Measurements from ENCODE around the gene TRAF3.

The TRAF3 gene

DNA sequence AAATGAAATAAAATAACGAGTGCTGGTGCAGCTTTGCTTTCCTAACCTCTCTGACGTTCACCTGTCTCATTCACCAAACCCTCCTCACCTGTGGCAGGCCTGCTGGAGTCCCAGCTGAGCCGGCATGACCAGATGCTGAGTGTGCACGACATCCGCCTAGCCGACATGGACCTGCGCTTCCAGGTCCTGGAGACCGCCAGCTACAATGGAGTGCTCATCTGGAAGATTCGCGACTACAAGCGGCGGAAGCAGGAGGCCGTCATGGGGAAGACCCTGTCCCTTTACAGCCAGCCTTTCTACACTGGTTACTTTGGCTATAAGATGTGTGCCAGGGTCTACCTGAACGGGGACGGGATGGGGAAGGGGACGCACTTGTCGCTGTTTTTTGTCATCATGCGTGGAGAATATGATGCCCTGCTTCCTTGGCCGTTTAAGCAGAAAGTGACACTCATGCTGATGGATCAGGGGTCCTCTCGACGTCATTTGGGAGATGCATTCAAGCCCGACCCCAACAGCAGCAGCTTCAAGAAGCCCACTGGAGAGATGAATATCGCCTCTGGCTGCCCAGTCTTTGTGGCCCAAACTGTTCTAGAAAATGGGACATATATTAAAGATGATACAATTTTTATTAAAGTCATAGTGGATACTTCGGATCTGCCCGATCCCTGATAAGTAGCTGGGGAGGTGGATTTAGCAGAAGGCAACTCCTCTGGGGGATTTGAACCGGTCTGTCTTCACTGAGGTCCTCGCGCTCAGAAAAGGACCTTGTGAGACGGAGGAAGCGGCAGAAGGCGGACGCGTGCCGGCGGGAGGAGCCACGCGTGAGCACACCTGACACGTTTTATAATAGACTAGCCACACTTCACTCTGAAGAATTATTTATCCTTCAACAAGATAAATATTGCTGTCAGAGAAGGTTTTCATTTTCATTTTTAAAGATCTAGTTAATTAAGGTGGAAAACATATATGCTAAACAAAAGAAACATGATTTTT is 128.2 kb downstream of the TRAF3 start:
- no peak for DNase-seq

GRCh38 chr14:102906616-102907302 is 129.5 kb downstream of the TRAF3 start:
- DNase-seq: no peak

- DNase-seq: no peak
Measured at GRCh38 chr14:102907303-102907844, 130.1 kb downstream of the TRAF3 start.

DNA sequence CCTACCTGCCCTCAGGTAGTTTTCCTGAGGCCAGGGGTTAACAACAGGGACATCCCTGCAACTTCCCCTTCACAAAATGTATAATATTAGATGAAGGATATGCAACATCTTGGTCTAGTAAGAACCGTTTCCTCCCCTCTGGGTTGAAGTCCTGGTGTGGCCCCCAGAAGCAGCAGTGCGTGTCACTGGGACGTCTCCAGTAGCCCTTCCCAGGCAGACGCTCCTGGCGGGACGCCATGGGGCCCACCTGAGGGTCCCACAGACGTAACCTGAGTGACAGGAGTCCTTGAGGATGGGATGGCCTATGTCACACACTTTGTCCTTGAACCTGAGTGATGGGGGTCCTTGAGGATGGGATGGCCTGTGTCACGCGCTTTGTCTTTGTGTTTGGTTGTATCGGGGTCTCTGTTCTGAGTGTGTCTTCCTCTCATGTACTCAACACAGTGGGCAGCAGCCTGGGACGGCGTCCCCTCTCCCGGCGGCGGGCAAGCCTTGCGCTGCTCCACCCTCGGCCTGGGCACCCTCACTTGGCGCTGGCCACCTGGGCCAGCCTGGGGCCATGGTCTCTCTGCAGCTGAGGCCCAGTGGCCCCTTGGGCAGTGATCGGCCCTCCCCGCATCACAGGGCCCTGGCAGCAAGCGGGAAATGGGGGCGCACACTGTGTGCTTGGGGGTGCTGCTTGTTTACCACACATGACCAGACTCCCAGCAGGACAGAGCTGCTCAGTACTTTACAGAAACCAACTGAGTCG is 130.9 kb downstream of the TRAF3 start:
- DNase-seq: no peak

DNA sequence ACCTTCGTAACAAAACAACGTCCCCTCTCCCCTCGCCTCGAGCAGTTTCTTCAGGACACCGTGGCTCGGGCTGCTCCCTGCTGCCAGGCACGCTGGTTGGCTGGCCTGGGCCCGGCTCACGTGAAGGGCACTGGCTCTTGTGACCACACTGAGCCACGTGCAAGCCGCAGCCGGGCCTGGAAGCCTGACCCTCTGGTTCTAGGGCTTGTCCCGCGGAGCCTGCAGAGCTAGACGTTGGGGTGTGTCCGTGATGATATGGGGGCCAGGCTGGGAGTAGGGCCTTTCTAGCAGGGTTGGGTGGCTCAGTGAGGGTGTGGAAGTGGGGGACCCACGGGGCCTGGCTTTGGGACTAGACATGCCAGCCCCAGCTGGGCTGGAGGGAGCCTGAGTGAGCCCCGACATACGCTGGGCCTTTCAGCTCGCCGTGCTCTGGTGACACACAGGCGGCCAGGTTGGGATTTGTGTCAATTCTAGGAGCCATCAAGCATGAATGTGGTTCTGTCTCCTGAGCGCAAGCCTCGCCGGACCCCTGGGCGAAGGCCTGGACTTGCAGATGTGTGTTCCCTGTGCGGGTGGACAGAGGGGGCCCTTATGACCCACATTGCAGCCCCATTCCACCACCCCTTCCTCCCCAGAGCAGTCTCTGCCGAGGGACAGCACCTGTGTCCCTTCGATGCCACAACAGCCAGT is 131.7 kb downstream of the TRAF3 start:
- DNase-seq: no peak

GRCh38 chr14:102909462-102909861 is 132.2 kb downstream of the TRAF3 start:
- DNase-seq: no peak

GRCh38 chr14:102909911-102910310 is 132.7 kb downstream of the TRAF3 start:
- no peak for DNase-seq

- DNase-seq: no peak
Measured at GRCh38 chr14:102910442-102910841, 133.2 kb downstream of the TRAF3 start.

DNA sequence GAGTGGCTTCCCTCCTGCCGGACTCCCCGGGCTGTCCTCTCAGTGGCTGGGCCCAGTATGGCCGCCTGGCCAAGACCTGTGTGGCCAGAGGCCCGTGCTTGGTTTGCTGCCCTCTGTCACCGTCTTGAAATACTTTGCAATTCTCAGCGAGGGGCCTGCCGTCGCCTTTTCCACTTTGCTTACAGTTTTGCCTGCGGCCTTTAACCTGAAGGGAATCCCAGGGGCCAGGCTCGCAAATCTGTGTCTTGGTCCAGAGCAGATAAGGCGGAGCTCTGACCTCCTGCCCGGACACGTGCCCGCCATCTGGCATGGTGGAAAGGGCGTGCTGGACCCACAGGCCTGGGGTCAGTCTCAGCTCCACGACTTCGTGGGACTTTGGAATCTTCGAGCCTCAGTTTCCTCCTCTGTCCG is 134.3 kb downstream of the TRAF3 start:
- DNase-seq: no peak

DNA sequence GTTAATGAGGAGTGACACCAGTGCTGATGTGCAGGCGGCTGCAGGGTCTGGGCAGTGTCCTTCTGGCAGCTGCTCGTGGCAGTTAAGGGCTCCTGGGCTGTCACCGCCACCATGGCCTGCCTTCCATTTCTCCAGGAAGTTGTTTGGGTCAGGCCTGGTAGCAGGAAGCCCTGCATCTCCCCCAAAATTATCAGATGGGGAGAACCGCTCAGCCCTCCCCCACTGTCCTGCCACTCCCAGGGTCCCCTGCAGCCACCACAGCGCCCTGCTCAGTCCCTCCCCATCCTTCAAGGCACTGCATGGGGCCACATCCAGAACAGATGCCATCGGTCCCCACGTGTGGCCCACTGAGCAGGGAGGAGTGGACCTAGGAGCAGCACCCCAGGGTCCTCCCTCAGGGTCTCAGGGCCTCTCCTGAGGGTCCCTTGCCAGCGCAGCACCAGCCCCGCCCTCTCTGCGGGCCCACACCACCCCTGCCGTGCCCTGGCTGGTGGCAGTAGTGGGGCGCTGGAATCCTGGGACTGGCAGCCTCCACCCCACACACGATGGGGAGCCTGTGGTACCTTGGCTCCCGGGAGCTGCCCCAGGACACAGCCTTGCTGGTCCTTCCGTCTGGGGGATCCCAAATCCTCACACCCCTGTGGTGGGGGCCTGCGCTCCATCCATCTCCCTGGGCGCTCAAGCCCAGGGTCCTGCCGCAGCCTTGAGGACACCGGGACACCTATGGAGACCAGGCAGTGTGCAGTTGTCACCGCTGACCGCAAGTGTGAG is 134.9 kb downstream of the TRAF3 start:
- no peak for DNase-seq

- DNase-seq: no peak
Measured at GRCh38 chr14:102913341-102914211, 136.3 kb downstream of the TRAF3 start.

DNA sequence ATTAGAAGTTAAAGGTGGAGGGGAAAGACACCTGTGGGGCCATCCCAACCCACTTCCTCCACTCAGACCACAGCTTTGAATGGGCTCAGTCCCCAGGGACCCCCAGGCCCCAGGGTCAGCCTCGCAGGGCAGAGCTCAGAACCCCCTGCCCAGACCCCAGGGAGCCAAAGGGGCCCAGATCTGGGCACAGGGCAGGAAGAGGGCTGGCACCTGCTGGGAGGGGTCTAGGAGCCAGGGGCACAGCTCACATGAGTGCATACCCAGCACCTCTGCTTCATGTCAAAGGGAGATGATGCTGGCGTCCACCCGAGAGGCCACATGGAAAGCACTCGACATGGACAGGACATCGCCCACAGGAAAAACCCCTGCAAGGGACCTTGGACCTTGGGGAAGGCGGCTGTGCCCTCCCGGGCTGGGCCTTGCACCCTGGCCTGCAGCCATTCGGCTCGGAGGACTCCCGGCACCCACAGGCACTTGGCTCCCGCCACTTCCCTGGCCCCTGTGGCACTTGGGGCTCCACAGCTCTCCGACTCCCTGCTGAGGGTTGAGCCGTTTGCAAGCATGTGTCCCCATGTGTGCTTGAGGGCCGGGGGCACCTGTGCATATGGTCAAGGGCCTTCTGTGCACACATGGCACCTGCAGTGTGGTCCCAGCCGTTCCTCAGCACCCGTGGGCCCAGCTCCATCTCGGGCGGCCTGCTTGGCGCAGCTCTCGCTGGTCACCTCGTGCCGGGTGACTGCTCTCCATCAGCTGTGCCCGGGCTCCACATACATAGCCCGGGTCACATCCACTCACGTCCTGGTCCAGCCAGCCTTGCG is 137.4 kb downstream of the TRAF3 start:
- DNase-seq: no peak

GRCh38 chr14:102915292-102916110 is 138.3 kb downstream of the TRAF3 start:
- DNase-seq: no peak

GRCh38 chr14:102916347-102917055 is 139.3 kb downstream of the TRAF3 start:
- DNase-seq: no peak

DNA sequence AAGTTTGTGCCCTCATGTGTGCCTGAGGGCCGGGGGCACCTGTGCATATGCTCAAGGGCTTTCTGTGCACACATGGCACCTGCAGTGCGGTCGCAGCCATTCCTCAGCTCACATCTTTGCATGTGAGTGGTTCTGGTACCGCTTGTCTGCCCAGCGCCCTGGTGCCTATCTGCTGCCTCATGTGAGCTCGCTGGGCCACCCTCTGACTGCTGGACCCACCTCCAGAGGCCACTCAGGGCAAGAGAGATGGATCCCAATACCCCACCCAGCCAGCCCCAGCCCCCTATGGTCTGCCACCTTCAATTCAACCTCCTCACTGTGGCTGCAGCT is 139.8 kb downstream of the TRAF3 start:
- no peak for DNase-seq

DNA sequence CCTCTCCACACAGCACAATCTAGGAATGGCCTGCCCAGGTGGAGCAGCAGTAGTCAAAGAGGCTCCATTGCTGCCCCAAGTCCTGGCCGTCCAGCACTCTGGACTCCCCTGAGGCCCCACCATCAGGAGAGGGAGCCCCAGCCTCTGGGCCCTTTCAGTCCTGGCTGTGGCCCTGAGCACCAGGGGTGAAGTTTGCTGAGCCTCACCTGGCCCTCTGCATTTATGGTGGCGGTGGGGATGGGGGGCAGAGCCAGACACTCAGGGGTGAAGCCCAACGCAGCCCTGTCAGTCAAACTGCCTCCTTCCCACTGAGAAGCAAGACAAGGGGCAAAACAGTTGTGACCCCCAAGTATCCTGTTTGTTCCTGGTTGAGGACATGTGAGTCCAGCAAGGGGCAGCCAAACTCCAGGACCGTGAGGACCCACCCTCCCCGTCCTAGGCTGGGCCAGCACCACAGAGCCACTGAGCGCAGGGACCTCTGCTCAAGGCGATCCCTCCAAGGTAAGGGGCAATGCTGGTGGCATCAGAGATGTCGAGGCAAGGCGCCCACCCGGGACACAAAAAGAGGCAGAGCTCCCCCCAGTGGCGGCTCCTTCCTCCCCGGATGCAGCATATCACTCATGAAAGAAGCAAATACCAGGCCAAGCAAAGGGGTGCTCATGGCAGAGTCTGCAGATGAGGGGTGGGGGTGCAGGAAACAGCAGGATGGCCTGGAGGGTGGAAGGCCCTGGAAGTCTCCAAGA is 140.4 kb downstream of the TRAF3 start:
- DNase-seq: peak in 26 of 56 donors; percentile 6 to 74 (median 22)

All from nucleus accumbens (tissue), 56 donors.